Measurements from ENCODE around the gene CCDC116.

The CCDC116 gene

GRCh38 chr22:21632237-21632895, at the start of gene CCDC116:
TSS of gene CCDC116 (plus strand) at chr22:21632760. CDS start at chr22:21633182, 422 bp downstream.
- Histone ChIP-seq H3K4me1 (ENCODE audit: control insufficient read depth, insufficient read depth, low read length) (peaks cover 13% of the 10 kb centered on the region), H3K27me3 (ENCODE audit: control insufficient read depth, insufficient read depth, low read length) (no peaks in the 10 kb centered on the region), H3K36me3 (ENCODE audit: control insufficient read depth, insufficient read depth, low read length) (no peaks in the 10 kb centered on the region), H3K9ac (ENCODE audit: low read length) (no peak within 1 kb of the TSS), H3K4me3 (ENCODE audit: low read length) (no peak within 1 kb of the TSS), H3K9me3 (ENCODE audit: control insufficient read depth, low read length) (no peaks in the 10 kb centered on the region)

GRCh38 chr22:21582801-21583740, 49.5 kb upstream of the CCDC116 start:
- no peak overlapping the region for H3K9ac ChIP-seq (ENCODE audit: low read length)
- no peaks in the 10 kb centered on the region for H3K27me3 ChIP-seq (ENCODE audit: control insufficient read depth, insufficient read depth, low read length)
- H3K9me3 ChIP-seq (ENCODE audit: control insufficient read depth, low read length) = no peaks in the 10 kb centered on the region
- no peaks in the 10 kb centered on the region for H3K36me3 ChIP-seq (ENCODE audit: control insufficient read depth, insufficient read depth, low read length)
- peaks cover 16% of the 10 kb centered on the region for H3K4me1 ChIP-seq (ENCODE audit: control insufficient read depth, insufficient read depth, low read length)
- H3K4me3 ChIP-seq (ENCODE audit: low read length) = no peak overlapping the region

- Histone ChIP-seq H3K9me3 (ENCODE audit: control insufficient read depth, low read length) (no peaks in the 10 kb centered on the region), H3K4me3 (ENCODE audit: low read length) (no peak overlapping the region), H3K4me1 (ENCODE audit: control insufficient read depth, insufficient read depth, low read length) (peaks cover 9% of the 10 kb centered on the region), H3K9ac (ENCODE audit: low read length) (no peak overlapping the region), H3K27me3 (ENCODE audit: control insufficient read depth, insufficient read depth, low read length) (no peaks in the 10 kb centered on the region), H3K36me3 (ENCODE audit: control insufficient read depth, insufficient read depth, low read length) (no peaks in the 10 kb centered on the region)
Measured at GRCh38 chr22:21585389-21585788, 47.2 kb upstream of the CCDC116 start.

- H3K4me3 ChIP-seq (ENCODE audit: low read length) = no peak overlapping the region
- H3K4me1 ChIP-seq (ENCODE audit: control insufficient read depth, insufficient read depth, low read length) = peaks cover 11% of the 10 kb centered on the region
- H3K9ac ChIP-seq (ENCODE audit: low read length) = no peak overlapping the region
- H3K9me3 ChIP-seq (ENCODE audit: control insufficient read depth, low read length) = no peaks in the 10 kb centered on the region
- peaks cover under 1% of the 10 kb centered on the region for H3K36me3 ChIP-seq (ENCODE audit: control insufficient read depth, insufficient read depth, low read length)
- H3K27me3 ChIP-seq (ENCODE audit: control insufficient read depth, insufficient read depth, low read length) = no peaks in the 10 kb centered on the region
Measured at GRCh38 chr22:21587803-21588611, 44.6 kb upstream of the CCDC116 start.

GRCh38 chr22:21589396-21589795, 43.2 kb upstream of the CCDC116 start:
- peaks cover 14% of the 10 kb centered on the region for H3K36me3 ChIP-seq (ENCODE audit: control insufficient read depth, insufficient read depth, low read length)
- H3K27me3 ChIP-seq (ENCODE audit: control insufficient read depth, insufficient read depth, low read length) = no peaks in the 10 kb centered on the region
- peaks cover 6% of the 10 kb centered on the region for H3K4me1 ChIP-seq (ENCODE audit: control insufficient read depth, insufficient read depth, low read length)
- H3K9me3 ChIP-seq (ENCODE audit: control insufficient read depth, low read length) = no peaks in the 10 kb centered on the region
- no peak overlapping the region for H3K9ac ChIP-seq (ENCODE audit: low read length)
- no peak overlapping the region for H3K4me3 ChIP-seq (ENCODE audit: low read length)

GRCh38 chr22:21590809-21591641, 41.5 kb upstream of the CCDC116 start:
- peaks cover 6% of the 10 kb centered on the region for H3K4me1 ChIP-seq (ENCODE audit: control insufficient read depth, insufficient read depth, low read length)
- H3K4me3 ChIP-seq (ENCODE audit: low read length) = no peak overlapping the region
- peaks cover 14% of the 10 kb centered on the region for H3K36me3 ChIP-seq (ENCODE audit: control insufficient read depth, insufficient read depth, low read length)
- no peaks in the 10 kb centered on the region for H3K27me3 ChIP-seq (ENCODE audit: control insufficient read depth, insufficient read depth, low read length)
- no peaks in the 10 kb centered on the region for H3K9me3 ChIP-seq (ENCODE audit: control insufficient read depth, low read length)
- no peak overlapping the region for H3K9ac ChIP-seq (ENCODE audit: low read length)

GRCh38 chr22:21591695-21592094, 40.9 kb upstream of the CCDC116 start:
- H3K4me1 ChIP-seq (ENCODE audit: control insufficient read depth, insufficient read depth, low read length) = peaks cover 6% of the 10 kb centered on the region

GRCh38 chr22:21592422-21592821, 40.1 kb upstream of the CCDC116 start:
- H3K9me3 ChIP-seq (ENCODE audit: control insufficient read depth, low read length) = no peaks in the 10 kb centered on the region
- no peak overlapping the region for H3K4me3 ChIP-seq (ENCODE audit: low read length)
- no peaks in the 10 kb centered on the region for H3K27me3 ChIP-seq (ENCODE audit: control insufficient read depth, insufficient read depth, low read length)
- peaks cover 6% of the 10 kb centered on the region for H3K4me1 ChIP-seq (ENCODE audit: control insufficient read depth, insufficient read depth, low read length)
- no peak overlapping the region for H3K9ac ChIP-seq (ENCODE audit: low read length)
- H3K36me3 ChIP-seq (ENCODE audit: control insufficient read depth, insufficient read depth, low read length) = peaks cover 14% of the 10 kb centered on the region

More at GRCh38 chr22:21591695-21592094, 40.9 kb upstream of the CCDC116 start:
- Histone ChIP-seq H3K9me3 (ENCODE audit: control insufficient read depth, low read length) (no peaks in the 10 kb centered on the region), H3K9ac (ENCODE audit: low read length) (no peak overlapping the region), H3K27me3 (ENCODE audit: control insufficient read depth, insufficient read depth, low read length) (no peaks in the 10 kb centered on the region), H3K36me3 (ENCODE audit: control insufficient read depth, insufficient read depth, low read length) (peaks cover 14% of the 10 kb centered on the region), H3K4me3 (ENCODE audit: low read length) (no peak overlapping the region)

GRCh38 chr22:21593406-21594232, 38.9 kb upstream of the CCDC116 start:
- Histone ChIP-seq H3K36me3 (ENCODE audit: control insufficient read depth, insufficient read depth, low read length) (peaks cover 14% of the 10 kb centered on the region), H3K9me3 (ENCODE audit: control insufficient read depth, low read length) (no peaks in the 10 kb centered on the region), H3K27me3 (ENCODE audit: control insufficient read depth, insufficient read depth, low read length) (no peaks in the 10 kb centered on the region), H3K4me3 (ENCODE audit: low read length) (no peak overlapping the region), H3K9ac (ENCODE audit: low read length) (no peak overlapping the region), H3K4me1 (ENCODE audit: control insufficient read depth, insufficient read depth, low read length) (peaks cover 6% of the 10 kb centered on the region)

- Histone ChIP-seq H3K4me1 (ENCODE audit: control insufficient read depth, insufficient read depth, low read length) (peaks cover 6% of the 10 kb centered on the region), H3K4me3 (ENCODE audit: low read length) (no peak overlapping the region), H3K9ac (ENCODE audit: low read length) (no peak overlapping the region), H3K27me3 (ENCODE audit: control insufficient read depth, insufficient read depth, low read length) (no peaks in the 10 kb centered on the region), H3K9me3 (ENCODE audit: control insufficient read depth, low read length) (no peaks in the 10 kb centered on the region), H3K36me3 (ENCODE audit: control insufficient read depth, insufficient read depth, low read length) (peaks cover 14% of the 10 kb centered on the region)
Measured at GRCh38 chr22:21594865-21595452, 37.6 kb upstream of the CCDC116 start.

Data from mucosa of stomach (tissue), 1 donor.